DND-41 (cell line): ENCODE results near the gene PIK3R6.
A peak's percentile ranks its signal among the peaks of the same experiment; 100 is the strongest.

ENCODE experiments used
- ATAC-seq: fragments of 200-7000 bp; cut with Tn5 transposase; 3 replicates; pipeline ENCODE4 v1.9.1; 2021; ENCODE audit warnings: low read depth; ENCODE audit not compliant: insufficient read depth
- DNase-seq: peaks from one replicate; pipeline ENCODE4 v3.0.0-alpha.2; 2020
- H2AFZ ChIP-seq: 2 replicates; pipeline ENCODE4 v1.6.0; 2012; ENCODE audit warnings: low read depth, low read length
- H3K27ac ChIP-seq: 2 replicates; pipeline ENCODE4 v1.5.1; 2012; ENCODE audit warnings: low read length, inconsistent platforms
- H3K27me3 ChIP-seq: fragments of 200-600 bp; sonication (generic); 2 replicates; pipeline ENCODE4 v1.6.0; 2012; ENCODE audit warnings: low read length, mild to moderate bottlenecking, inconsistent platforms; ENCODE audit not compliant: insufficient read depth, poor library complexity
- H3K36me3 ChIP-seq: 2 replicates; pipeline ENCODE4 v1.5.1; 2012; ENCODE audit warnings: low read length, inconsistent platforms; ENCODE audit not compliant: insufficient read depth
- H3K4me1 ChIP-seq: 2 replicates; pipeline ENCODE4 v1.5.1; 2012; ENCODE audit warnings: mild to moderate bottlenecking, low read length; ENCODE audit not compliant: insufficient read depth
- H3K4me2 ChIP-seq: 2 replicates; pipeline ENCODE4 v1.6.0; 2012; ENCODE audit warnings: mild to moderate bottlenecking, moderate library complexity, low read length, inconsistent platforms; ENCODE audit not compliant: insufficient read depth
- H3K4me3 ChIP-seq, 2 experiments: fragments of 200-600 bp in 1 of 2; shearing (Covaris generic) in 1 of 2; 2 replicates each; pipeline ENCODE4 v1.5.1; 2012 to 2016; ENCODE audit warnings: inconsistent platforms in 2 of 2, low read length in 2 of 2, mild to moderate bottlenecking in 2 of 2, low read depth in 1 of 2, moderate library complexity in 1 of 2
- H3K79me2 ChIP-seq: 2 replicates; pipeline ENCODE4 v1.6.0; 2012; ENCODE audit warnings: low read length, inconsistent platforms; ENCODE audit not compliant: insufficient read depth
- H3K9ac ChIP-seq: 2 replicates; pipeline ENCODE4 v1.6.0; 2012; ENCODE audit warnings: low read depth, mild to moderate bottlenecking, inconsistent platforms, low read length, moderate library complexity
- H3K9me3 ChIP-seq: 2 replicates; pipeline ENCODE4 v1.5.1; 2012; ENCODE audit warnings: low read length, moderate library complexity, mild to moderate bottlenecking, inconsistent platforms; ENCODE audit not compliant: insufficient read depth, severe bottlenecking
- H4K20me1 ChIP-seq: 2 replicates; pipeline ENCODE4 v1.6.0; 2012; ENCODE audit warnings: low read length; ENCODE audit not compliant: insufficient read depth
- EZH2 ChIP-seq: IDR thresholded peaks from 3 replicates; pipeline ENCODE4 v1.6.1; 2012; ENCODE audit warnings: borderline replicate concordance, low read depth, mild to moderate bottlenecking, moderate library complexity, low read length, inconsistent platforms; ENCODE audit not compliant: severe bottlenecking
- TF ChIP-seq, protein P1 (sequence below): IDR thresholded peaks from 2 replicates; pipeline ENCODE4 v1.5.1; 2012; ENCODE audit warnings: borderline replicate concordance, low read length, moderate library complexity, mild to moderate bottlenecking; ENCODE audit not compliant: poor library complexity, severe bottlenecking; ENCODE audit errors: extremely low read depth

The PIK3R6 gene

GRCh38 chr17:8896641-8897635, 29.5 kb upstream of the PIK3R6 start:
- no peak for TF ChIP-seq EZH2
- no peak for ATAC-seq
- peak overlapping the region; percentile 39 for H3K27ac ChIP-seq
- no peak overlapping the region for H2AFZ ChIP-seq
- peaks cover 53% of the 10 kb centered on the region for H3K4me1 ChIP-seq
- no peak overlapping the region for H3K4me2 ChIP-seq
- peaks cover 2% of the 10 kb centered on the region; the same call in 1 of the 2 replicates for H3K79me2 ChIP-seq
- H4K20me1 ChIP-seq, result no peaks in the 10 kb centered on the region; the same call in 1 of the 2 replicates
- H3K36me3 ChIP-seq, result peaks cover 68% of the 10 kb centered on the region
- H3K9ac ChIP-seq, result no peak overlapping the region
- DNase-seq, result no peak
- H3K9me3 ChIP-seq, result no peaks in the 10 kb centered on the region
- no peak overlapping the region for H3K4me3 ChIP-seq
- no peaks in the 10 kb centered on the region for H3K27me3 ChIP-seq

DNA sequence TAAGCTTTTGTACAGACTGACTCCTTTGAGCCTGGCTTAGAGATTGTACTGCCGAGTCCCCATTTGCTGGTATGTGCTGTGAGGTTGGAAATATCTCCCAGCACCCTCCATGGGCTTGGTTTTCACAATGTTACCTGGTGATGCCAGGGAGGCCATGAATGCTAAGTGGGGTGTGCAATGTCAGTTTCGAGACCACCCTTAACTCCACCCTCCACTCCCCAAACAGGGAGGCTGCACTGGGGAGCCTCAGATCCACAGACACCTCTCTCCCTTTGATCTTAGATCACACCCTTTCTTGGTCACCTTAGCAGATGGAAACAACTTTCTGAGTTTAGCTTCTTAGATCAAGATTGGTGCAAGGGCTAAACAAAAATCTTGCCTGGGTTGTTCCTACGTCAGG, 28.6 kb upstream of the PIK3R6 start:
- DNase-seq (no peak), ATAC-seq (no peak)
- Histone ChIP-seq H3K4me2 (no peak overlapping the region), H3K9me3 (no peaks in the 10 kb centered on the region), H3K27ac (peak overlapping the region; percentile 39), H3K4me3 (no peak overlapping the region), H4K20me1 (no peaks in the 10 kb centered on the region; the same call in 1 of the 2 replicates), H3K9ac (no peak overlapping the region), H3K79me2 (peaks cover 2% of the 10 kb centered on the region; the same call in 1 of the 2 replicates), H2AFZ (no peak overlapping the region), H3K4me1 (peaks cover 52% of the 10 kb centered on the region), H3K36me3 (peaks cover 66% of the 10 kb centered on the region), H3K27me3 (no peaks in the 10 kb centered on the region)
- no peak for TF ChIP-seq EZH2
- TF ChIP-seq, protein P1, sequence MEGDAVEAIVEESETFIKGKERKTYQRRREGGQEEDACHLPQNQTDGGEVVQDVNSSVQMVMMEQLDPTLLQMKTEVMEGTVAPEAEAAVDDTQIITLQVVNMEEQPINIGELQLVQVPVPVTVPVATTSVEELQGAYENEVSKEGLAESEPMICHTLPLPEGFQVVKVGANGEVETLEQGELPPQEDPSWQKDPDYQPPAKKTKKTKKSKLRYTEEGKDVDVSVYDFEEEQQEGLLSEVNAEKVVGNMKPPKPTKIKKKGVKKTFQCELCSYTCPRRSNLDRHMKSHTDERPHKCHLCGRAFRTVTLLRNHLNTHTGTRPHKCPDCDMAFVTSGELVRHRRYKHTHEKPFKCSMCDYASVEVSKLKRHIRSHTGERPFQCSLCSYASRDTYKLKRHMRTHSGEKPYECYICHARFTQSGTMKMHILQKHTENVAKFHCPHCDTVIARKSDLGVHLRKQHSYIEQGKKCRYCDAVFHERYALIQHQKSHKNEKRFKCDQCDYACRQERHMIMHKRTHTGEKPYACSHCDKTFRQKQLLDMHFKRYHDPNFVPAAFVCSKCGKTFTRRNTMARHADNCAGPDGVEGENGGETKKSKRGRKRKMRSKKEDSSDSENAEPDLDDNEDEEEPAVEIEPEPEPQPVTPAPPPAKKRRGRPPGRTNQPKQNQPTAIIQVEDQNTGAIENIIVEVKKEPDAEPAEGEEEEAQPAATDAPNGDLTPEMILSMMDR, result no peak

- H3K4me3 ChIP-seq, result no peak overlapping the region
Measured at GRCh38 chr17:8894673-8895578, 27.5 kb upstream of the PIK3R6 start.

More at GRCh38 chr17:8894673-8895578, 27.5 kb upstream of the PIK3R6 start:
- Histone ChIP-seq H3K36me3 (peaks cover 68% of the 10 kb centered on the region), H3K27me3 (no peaks in the 10 kb centered on the region), H2AFZ (no peak overlapping the region), H3K4me1 (peaks cover 40% of the 10 kb centered on the region), H3K79me2 (peaks cover 2% of the 10 kb centered on the region; the same call in 1 of the 2 replicates), H3K9ac (no peak overlapping the region), H3K4me2 (no peak overlapping the region), H3K9me3 (no peaks in the 10 kb centered on the region), H3K27ac (peak overlapping the region; percentile 39), H4K20me1 (no peaks in the 10 kb centered on the region; the same call in 1 of the 2 replicates)
- peak; percentile 72 for DNase-seq
- TF ChIP-seq EZH2, result no peak
- TF ChIP-seq, protein P1, result peak; percentile 86
- ATAC-seq, result peak; percentile 31; the same call in 1 of the 3 replicates
